H9 (cell line): ENCODE measurements around the gene PPP2R3B. TPM values are rescaled to one million over a fixed set of nuclear protein-coding genes. Genes with fewer than 3 reads are reported as not detected.

Experiments used
- DNase-seq: peaks from one replicate; pipeline ENCODE4 v3.0.0-alpha.2; 2017
- H2AFZ ChIP-seq: one replicate; pipeline ENCODE4 v1.6.1; 2013; ENCODE audit warnings: mild to moderate bottlenecking, low read length, control low read depth, moderate library complexity
- H2AK5ac ChIP-seq: 2 replicates; pipeline ENCODE4 v1.6.1; 2013; ENCODE audit warnings: low read length, control low read depth, mixed read lengths; ENCODE audit not compliant: insufficient read length
- H2BK120ac ChIP-seq: one replicate; pipeline ENCODE4 v1.6.1; 2013; ENCODE audit warnings: low read depth, mild to moderate bottlenecking, low read length, control low read depth, inconsistent platforms; ENCODE audit not compliant: poor library complexity, severe bottlenecking
- H2BK12ac ChIP-seq: 2 replicates; pipeline ENCODE4 v1.6.1; 2013; ENCODE audit warnings: low read length, control low read depth, mixed read lengths, low read depth; ENCODE audit not compliant: insufficient read length
- H2BK15ac ChIP-seq: 2 replicates; pipeline ENCODE4 v1.6.1; 2013; ENCODE audit warnings: low read depth, low read length, control low read depth
- H2BK20ac ChIP-seq: one replicate; pipeline ENCODE4 v1.6.1; 2013; ENCODE audit warnings: low read depth, mild to moderate bottlenecking, low read length, control low read depth, inconsistent platforms; ENCODE audit not compliant: poor library complexity, severe bottlenecking
- H2BK5ac ChIP-seq: 2 replicates; pipeline ENCODE4 v1.6.1; 2013; ENCODE audit warnings: low read length, control low read depth, mixed read lengths; ENCODE audit not compliant: insufficient read length
- H3K14ac ChIP-seq: 2 replicates; pipeline ENCODE4 v1.6.1; 2013; ENCODE audit warnings: low read length, control low read depth; ENCODE audit not compliant: insufficient read depth
- H3K18ac ChIP-seq: 2 replicates; pipeline ENCODE4 v1.6.1; 2013; ENCODE audit warnings: low read depth, mild to moderate bottlenecking, mixed read lengths, low read length, control low read depth; ENCODE audit not compliant: insufficient read length
- H3K23ac ChIP-seq: 2 replicates; pipeline ENCODE4 v1.6.1; 2013; ENCODE audit warnings: low read length, control low read depth, mixed read lengths, low read depth; ENCODE audit not compliant: insufficient read length
- H3K23me2 ChIP-seq: 2 replicates; pipeline ENCODE4 v1.6.1; 2013; ENCODE audit warnings: low read depth, mild to moderate bottlenecking, mixed read lengths, low read length, control low read depth; ENCODE audit not compliant: insufficient read length, poor library complexity, severe bottlenecking
- H3K27ac ChIP-seq: 2 replicates; pipeline ENCODE4 v1.5.1; 2013; ENCODE audit warnings: low read length, control low read depth, mixed read lengths, low read depth; ENCODE audit not compliant: insufficient read length
- H3K27me3 ChIP-seq: 2 replicates; pipeline ENCODE4 v1.6.1; 2013; ENCODE audit warnings: low read length, control low read depth, inconsistent platforms; ENCODE audit not compliant: insufficient read depth
- H3K4ac ChIP-seq: 2 replicates; pipeline ENCODE4 v1.6.1; 2013; ENCODE audit warnings: low read depth, mild to moderate bottlenecking, control low read depth, inconsistent platforms, low read length, moderate library complexity
- H3K4me1 ChIP-seq: 2 replicates; pipeline ENCODE4 v1.6.1; 2013; ENCODE audit warnings: low read length, control low read depth, inconsistent platforms; ENCODE audit not compliant: insufficient read depth
- H3K4me2 ChIP-seq: 2 replicates; pipeline ENCODE4 v1.6.1; 2013; ENCODE audit warnings: low read length, control low read depth, mixed read lengths; ENCODE audit not compliant: insufficient read length, insufficient read depth
- H3K56ac ChIP-seq: 2 replicates; pipeline ENCODE4 v1.6.1; 2013; ENCODE audit warnings: low read depth, mild to moderate bottlenecking, mixed read lengths, low read length, control low read depth; ENCODE audit not compliant: insufficient read length
- H3K79me1 ChIP-seq: 2 replicates; pipeline ENCODE4 v1.6.1; 2013; ENCODE audit warnings: low read depth, mild to moderate bottlenecking, moderate library complexity, low read length, control low read depth, inconsistent platforms; ENCODE audit not compliant: insufficient read depth, poor library complexity, severe bottlenecking
- H3K79me2 ChIP-seq: 2 replicates; pipeline ENCODE4 v1.6.1; 2013; ENCODE audit warnings: low read length, control low read depth, inconsistent platforms; ENCODE audit not compliant: insufficient read depth
- H3K9ac ChIP-seq: 2 replicates; pipeline ENCODE4 v1.6.1; 2013; ENCODE audit warnings: low read length, control low read depth, mixed read lengths; ENCODE audit not compliant: insufficient read length; ENCODE audit errors: extremely low read depth
- H3K9me3 ChIP-seq: one replicate; pipeline ENCODE4 v1.6.1; 2013; ENCODE audit warnings: low read depth, low read length, inconsistent platforms; ENCODE audit not compliant: control insufficient read depth
- H3T11ph ChIP-seq: one replicate; pipeline ENCODE4 v1.6.1; 2013; ENCODE audit warnings: mild to moderate bottlenecking, low read length, control low read depth, inconsistent platforms
- H4K20me1 ChIP-seq: one replicate; pipeline ENCODE4 v1.6.1; 2013; ENCODE audit not compliant: control insufficient read depth, insufficient read length, insufficient read depth
- H4K5ac ChIP-seq: 2 replicates; pipeline ENCODE4 v1.6.1; 2013; ENCODE audit warnings: low read depth, mild to moderate bottlenecking, mixed read lengths, low read length, control low read depth; ENCODE audit not compliant: insufficient read length
- H4K8ac ChIP-seq: replicated peaks from 2 replicates; pipeline ENCODE4 v1.6.1; 2013; ENCODE audit warnings: low read length, control low read depth, mixed read lengths, low read depth; ENCODE audit not compliant: insufficient read length
- H4K91ac ChIP-seq: 2 replicates; pipeline ENCODE4 v1.6.1; 2013; ENCODE audit warnings: low read depth, mild to moderate bottlenecking, moderate library complexity, mixed read lengths, low read length, control low read depth; ENCODE audit not compliant: insufficient read length
- H3K27ac Mint-ChIP-seq, 3 experiments: 2 replicates in 2 of 3; 3 replicates in 1 of 3; pipeline ENCODE4 v1.8.0; 2020 to 2021; ENCODE audit warnings: mixed read lengths in 3 of 3, mild to moderate bottlenecking in 1 of 3, moderate library complexity in 1 of 3
- H3K27me3 Mint-ChIP-seq: 2 replicates; pipeline ENCODE4 v1.8.0; 2021; ENCODE audit warnings: low read depth, mild to moderate bottlenecking, moderate library complexity, mixed read lengths
- H3K36me3 Mint-ChIP-seq, 3 experiments: 2 replicates in 2 of 3; 3 replicates in 1 of 3; pipeline ENCODE4 v1.8.0; 2020 to 2021; ENCODE audit warnings: low read depth in 3 of 3, mixed read lengths in 3 of 3; ENCODE audit not compliant: insufficient read depth in 1 of 3
- H3K4me1 Mint-ChIP-seq, 2 experiments: 2 replicates each; pipeline ENCODE4 v1.8.0; 2020; ENCODE audit warnings: mixed read lengths in 2 of 2
- H3K4me3 Mint-ChIP-seq, 2 experiments: 2 replicates in 1 of 2; 3 replicates in 1 of 2; pipeline ENCODE4 v1.8.0; 2020 to 2021; ENCODE audit warnings: mild to moderate bottlenecking in 2 of 2, mixed read lengths in 2 of 2, moderate library complexity in 1 of 2
- H3K9me3 Mint-ChIP-seq, 2 experiments: 2 replicates in 1 of 2; 3 replicates in 1 of 2; pipeline ENCODE4 v1.8.0; 2020; ENCODE audit warnings: mild to moderate bottlenecking in 2 of 2, mixed read lengths in 2 of 2, moderate library complexity in 1 of 2
- WGBS: extraction: QIAGEN DNeasy Blood & Tissue Kit; methylation state at CpG from one replicate; pipeline ENCODE4 v1.1.7; 2013; ENCODE audit warnings: missing lambda C conversion rate, low lambda C conversion rate, mixed read lengths; ENCODE audit not compliant: insufficient read length; ENCODE audit errors: extremely low coverage; 5-methylcytosine and 5-hydroxymethylcytosine counted together
- total RNA-seq: library from RNA; stranded (reverse); gene quantifications from 2 replicates; pipeline ENCODE4 v1.2.1, GENCODE V29; 2021
- TF ChIP-seq, protein P1 (sequence below): fragments of 200-600 bp; sonication (generic); conservative IDR thresholded peaks from 3 replicates; pipeline ENCODE4 v1.8.0; 2021; ENCODE audit warnings: antibody characterized with exemption, mild to moderate bottlenecking

Gene PPP2R3B
- total RNA-seq, 1 experiment from 2014 or later = 72.1 TPM

DNA sequence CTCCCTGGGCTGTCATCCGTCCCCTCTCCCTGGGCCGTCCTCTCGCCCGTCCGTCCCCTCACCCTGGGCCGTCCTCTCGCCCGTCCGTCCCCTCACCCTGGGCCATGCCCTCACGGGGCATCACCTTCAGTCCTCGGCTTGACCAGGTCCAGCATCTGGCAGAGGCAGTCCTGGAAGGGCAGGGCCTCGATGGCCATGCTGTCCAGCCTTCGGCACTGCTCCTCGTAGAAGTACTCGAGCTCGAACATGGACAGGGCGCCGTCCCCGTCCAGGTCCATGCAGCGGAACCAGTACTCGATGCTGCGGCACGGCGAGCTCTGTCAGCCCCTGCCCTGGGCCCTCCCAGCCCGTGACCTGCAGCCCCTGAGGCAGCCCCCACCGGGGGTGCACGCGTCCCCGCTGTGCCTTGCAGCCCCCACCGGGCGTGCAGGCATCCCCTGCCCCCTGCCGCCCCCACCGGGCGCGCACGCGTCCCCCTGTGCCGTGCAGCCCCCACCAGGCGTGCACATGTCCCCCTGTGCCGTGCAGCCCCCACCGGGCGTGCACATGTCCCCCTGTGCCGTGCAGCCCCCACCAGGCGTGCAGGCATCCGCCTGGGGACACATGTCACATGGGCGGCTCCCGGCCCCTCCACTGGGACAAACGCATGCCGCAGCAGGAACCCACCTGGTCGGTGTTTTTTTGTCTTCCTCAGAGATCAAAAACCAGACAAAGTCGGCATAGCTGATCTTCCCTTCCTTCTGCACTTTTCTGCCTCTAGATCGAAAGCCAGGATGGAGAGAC, 45.9 kb downstream of the PPP2R3B start:
- no peaks in the 10 kb centered on the region for H3K9me3 ChIP-seq
- DNase-seq = no peak
- no peak overlapping the region for H2BK20ac ChIP-seq

More for the DNA sequence above, 45.9 kb downstream of the PPP2R3B start:
- Histone ChIP-seq H3K18ac (no peak overlapping the region), H3K4ac (no peak overlapping the region), H3T11ph (no peak overlapping the region), H2AK5ac (no peak overlapping the region), H4K5ac (no peak overlapping the region), H3K23ac (no peak overlapping the region), H4K20me1 (no peaks in the 10 kb centered on the region), H4K8ac (no peak overlapping the region), H3K27ac (no peak overlapping the region), H3K4me2 (no peak overlapping the region), H2BK15ac (no peak overlapping the region), H3K23me2 (no peaks in the 10 kb centered on the region), H2BK5ac (no peak overlapping the region), H3K27me3 (no peaks in the 10 kb centered on the region), H3K79me2 (no peaks in the 10 kb centered on the region), H3K79me1 (no peaks in the 10 kb centered on the region), H2AFZ (no peak overlapping the region), H3K56ac (no peak overlapping the region), H3K4me1 (no peaks in the 10 kb centered on the region), H2BK12ac (no peak overlapping the region), H3K9ac (no peak overlapping the region), H4K91ac (no peak overlapping the region), H3K14ac (no peak overlapping the region; the same call in 1 of the 2 replicates), H2BK120ac (no peak overlapping the region)
- Mint-ChIP-seq H3K4me1 (peaks cover 0 to 2% of the 10 kb centered on the region in 2 experiments; a peak in 1 of 4 replicates), H3K27ac (no peak overlapping the region), H3K4me3 (no peak overlapping the region), H3K36me3 (peaks cover 32 to 58% (median 52%) of the 10 kb centered on the region in 3 experiments), H3K9me3 (peaks cover 3% of the 10 kb centered on the region in 2 experiments; a peak in 3 of 5 replicates), H3K27me3 (no peaks in the 10 kb centered on the region)
- TF ChIP-seq, protein P1, sequence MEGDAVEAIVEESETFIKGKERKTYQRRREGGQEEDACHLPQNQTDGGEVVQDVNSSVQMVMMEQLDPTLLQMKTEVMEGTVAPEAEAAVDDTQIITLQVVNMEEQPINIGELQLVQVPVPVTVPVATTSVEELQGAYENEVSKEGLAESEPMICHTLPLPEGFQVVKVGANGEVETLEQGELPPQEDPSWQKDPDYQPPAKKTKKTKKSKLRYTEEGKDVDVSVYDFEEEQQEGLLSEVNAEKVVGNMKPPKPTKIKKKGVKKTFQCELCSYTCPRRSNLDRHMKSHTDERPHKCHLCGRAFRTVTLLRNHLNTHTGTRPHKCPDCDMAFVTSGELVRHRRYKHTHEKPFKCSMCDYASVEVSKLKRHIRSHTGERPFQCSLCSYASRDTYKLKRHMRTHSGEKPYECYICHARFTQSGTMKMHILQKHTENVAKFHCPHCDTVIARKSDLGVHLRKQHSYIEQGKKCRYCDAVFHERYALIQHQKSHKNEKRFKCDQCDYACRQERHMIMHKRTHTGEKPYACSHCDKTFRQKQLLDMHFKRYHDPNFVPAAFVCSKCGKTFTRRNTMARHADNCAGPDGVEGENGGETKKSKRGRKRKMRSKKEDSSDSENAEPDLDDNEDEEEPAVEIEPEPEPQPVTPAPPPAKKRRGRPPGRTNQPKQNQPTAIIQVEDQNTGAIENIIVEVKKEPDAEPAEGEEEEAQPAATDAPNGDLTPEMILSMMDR = no peak
- no CpG with 5 or more reads among the region's 52 CpGs for WGBS
